Tongue (tissue), 2 donors: Measurements from ENCODE around the gene PCNT. TPM values are rescaled to one million over a fixed set of nuclear protein-coding genes. Genes with fewer than 3 reads are reported as not detected.
"Not testable (repeated sequence)": the region's sequence is repeated elsewhere in the genome, so short reads cannot be mapped to it uniquely, and the experiment has no call there.

Source experiments
- DNase-seq: peaks from one replicate; pipeline ENCODE4 v3.0.0-alpha.2; 2015
- total RNA-seq: library from RNA; depleted of rRNA; stranded (reverse); fragments of >200 nt; gene quantifications from one replicate; pipeline ENCODE4 v1.2.3, GENCODE V29; 2014

PCNT gene
- total RNA-seq, 1 donor from 2014 or later: 149 TPM

DNA sequence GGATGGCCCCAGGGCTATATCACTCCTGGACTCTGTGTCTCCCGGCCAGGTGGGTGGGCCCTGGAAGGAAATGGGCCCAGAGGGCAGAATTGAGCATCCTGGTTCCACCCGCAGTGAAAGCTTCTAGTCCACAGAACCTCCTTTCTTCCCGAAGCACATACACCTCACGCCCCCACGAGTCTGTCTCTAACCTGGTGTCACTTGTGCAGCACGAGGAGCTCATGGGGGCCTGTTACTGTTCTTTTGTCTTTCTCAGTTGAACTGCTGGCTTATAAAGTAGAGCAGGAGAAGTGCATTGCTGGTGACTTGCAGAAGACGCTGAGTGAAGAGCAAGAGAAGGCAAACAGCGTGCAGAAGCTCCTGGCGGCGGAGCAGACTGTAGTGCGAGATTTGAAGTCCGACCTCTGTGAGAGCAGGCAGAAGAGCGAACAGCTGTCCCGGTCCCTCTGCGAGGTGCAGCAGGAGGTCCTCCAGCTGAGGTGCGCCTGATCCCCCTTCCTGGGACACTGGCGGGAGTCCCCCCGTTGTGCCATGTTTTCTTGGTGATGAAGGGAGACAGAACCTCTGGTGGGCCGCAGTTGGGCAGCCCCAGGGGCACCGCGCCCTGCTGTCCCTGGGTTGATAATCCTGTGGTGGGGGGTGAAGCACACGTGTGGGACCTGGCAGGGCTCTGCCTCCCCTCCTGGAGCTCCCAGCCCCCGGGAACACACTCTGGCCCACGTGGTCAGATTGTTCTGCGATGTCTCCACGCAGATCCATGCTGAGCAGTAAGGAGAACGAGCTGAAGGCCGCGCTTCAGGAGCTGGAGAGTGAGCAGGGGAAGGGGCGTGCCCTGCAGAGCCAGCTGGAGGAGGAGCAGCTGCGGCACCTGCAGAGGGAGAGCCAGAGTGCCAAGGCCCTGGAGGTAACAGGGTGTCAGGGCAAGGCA is 106.1 kb downstream of the PCNT start:
- no peak for DNase-seq

DNA sequence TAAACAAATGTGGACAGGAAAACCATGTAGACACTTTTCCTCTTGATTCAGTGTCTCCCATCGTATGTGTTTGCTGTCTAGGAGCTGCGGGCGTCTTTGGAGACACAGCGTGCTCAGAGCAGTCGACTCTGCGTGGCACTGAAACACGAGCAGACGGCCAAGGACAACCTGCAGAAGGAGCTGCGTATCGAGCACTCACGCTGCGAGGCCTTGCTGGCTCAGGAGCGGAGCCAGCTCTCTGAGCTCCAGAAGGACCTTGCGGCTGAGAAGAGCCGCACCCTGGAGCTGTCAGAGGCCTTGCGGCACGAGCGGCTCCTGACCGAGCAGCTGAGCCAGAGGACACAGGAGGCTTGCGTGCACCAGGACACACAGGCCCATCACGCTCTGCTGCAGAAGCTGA is 107.5 kb downstream of the PCNT start:
- no peak for DNase-seq

DNA sequence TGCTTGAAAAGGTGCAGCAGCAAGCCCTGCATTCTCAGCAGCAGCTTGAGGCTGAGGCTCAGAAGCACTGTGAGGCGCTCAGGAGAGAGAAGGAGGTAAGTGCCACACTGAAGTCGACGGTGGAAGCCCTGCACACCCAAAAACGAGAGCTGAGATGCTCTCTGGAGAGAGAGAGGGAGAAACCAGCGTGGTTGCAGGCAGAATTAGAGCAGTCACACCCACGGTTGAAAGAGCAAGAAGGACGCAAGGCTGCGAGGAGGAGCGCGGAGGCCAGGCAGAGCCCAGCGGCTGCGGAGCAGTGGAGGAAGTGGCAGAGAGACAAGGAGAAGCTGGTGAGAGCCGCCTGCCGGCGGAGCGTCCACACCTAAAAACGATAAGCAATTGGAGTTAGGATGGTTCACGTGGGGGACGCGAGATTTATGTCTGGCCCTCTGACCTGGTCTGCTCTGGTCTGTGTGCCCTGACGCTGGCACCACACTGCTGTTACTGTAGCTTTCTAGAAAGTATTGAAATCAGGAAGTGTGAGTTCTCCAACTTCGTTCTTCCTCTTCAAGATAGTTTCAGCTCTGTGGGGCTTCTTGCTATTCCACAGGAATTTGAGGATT is 108.0 kb downstream of the PCNT start:
- DNase-seq: no peak

DNA sequence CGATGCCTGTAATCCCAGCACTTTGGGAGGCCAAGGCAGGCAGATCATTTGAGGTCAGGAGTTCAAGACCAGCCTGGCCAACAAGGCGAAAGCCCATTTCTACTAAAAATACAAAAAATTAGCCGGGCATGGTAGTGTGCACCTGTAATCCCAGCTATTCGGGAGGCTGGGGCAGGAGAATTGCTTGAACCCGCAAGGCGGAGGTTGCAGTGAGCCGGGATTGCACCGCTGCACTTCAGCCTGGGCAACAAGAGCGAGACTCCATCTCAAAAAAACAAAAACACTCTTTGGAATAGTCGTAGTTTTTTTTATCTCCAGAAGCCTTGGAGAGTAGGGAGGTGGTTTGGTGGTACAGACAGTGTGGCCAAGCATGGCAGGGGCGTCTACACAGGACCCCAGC is 109.2 kb downstream of the PCNT start:
- not testable (repeated sequence) for DNase-seq

DNA sequence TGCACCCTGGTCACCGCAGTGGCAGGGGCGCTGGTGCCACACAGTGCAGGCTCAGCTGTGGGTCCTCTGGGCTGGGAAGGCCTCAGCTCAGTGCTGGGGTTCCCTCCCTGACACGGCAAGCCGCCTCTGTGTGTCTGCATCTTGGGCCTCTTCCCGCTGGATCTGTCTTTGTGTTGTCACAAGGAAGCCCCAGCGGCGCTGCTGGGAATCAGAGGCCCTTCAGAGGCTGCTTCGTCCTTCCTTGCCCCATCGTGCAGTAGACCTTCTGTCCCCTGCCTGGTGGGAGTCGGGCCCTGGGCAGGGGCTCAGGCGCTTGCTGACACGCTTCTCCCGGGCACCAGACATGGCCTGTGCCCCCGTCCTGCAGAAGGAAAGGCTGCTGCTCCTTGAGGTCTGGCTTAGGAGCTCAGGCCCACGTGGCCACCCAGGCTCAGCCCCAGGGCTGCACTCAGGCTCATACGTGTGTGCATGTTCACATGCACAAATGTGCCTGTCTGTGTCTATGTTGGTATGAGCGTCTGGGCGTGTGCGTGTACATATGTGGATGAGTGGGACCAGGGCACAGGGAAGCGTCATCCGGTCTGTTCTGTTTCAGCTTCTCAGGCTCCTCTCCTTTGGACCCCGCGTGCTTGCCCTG is 110.5 kb downstream of the PCNT start:
- DNase-seq: no peak

DNA sequence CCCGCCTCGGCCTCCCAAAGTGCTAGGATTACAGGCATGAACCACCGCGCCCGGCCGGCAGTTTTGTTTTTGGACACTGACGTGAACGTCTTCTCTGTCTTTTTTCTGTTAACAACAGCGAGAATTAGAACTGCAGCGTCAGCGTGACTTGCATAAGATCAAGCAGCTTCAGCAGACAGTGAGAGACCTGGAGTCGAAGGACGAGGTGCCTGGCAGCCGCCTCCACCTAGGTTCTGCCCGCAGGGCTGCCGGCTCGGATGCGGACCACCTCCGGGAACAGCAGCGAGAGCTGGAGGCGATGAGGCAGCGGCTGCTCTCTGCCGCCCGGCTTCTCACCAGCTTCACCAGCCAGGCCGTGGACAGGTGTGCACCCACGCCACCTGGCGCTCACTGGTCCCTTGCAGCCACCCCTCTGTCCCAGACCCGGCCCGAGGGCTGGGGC is 111.9 kb downstream of the PCNT start:
- DNase-seq: no peak

DNA sequence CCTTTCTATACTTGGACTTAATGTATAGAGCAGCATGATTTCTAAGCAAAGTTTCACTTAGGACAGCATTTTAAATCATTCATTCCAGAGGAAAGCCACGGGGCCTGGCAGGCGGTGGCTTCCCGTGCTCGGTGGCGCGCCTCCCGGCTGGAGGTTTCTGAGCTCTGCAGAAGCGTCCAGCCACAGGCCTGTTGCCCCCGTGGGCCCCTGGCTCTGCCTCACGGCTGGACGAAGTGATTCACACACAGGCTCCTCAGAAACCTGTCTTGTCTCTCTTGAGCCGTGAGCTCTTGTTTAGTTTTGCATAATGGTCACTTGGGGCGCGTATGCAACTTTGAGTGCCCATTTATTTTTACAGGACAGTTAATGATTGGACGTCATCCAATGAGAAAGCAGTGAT is 112.7 kb downstream of the PCNT start:
- DNase-seq: no peak

DNA sequence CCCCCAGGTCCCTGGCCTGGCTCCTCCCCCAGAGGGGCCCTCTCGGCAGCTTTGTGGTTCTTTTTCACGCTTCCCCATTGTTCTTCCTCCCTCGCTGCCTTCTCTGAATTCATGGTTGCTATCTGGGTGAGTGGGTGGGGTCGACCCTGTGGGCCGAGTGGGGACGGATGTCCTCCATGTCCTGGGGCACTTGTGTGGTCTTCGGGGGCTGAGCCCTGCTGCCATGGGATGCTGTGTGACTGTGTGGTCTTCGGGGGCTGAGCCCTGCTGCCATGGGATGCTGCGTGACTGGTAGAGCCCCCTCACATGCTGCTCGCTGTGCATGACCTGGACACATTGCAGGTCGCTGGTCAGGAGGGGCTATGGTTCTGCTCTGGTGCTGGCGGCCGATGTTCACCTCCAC is 113.1 kb downstream of the PCNT start:
- no peak for DNase-seq

DNA sequence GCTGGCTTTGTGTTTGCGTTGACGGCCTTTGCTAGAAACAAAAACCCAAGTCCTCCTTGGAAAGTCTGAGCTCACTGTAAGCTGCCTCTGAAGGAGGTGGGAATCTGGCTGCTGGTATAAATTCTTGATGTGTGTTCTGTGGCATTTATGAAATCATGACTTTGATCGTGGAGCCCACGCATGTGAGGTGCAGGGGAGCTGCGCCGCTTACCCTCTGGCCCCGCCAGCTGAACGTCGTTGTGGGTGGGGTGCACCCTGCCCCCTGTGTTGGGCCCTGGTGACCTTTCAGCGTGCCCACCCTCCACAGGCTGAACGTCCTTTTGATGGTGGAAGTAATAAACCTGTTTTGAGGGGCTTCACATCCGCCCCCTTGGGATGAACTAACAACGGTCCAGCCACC is 113.6 kb downstream of the PCNT start:
- DNase-seq: no peak

DNA sequence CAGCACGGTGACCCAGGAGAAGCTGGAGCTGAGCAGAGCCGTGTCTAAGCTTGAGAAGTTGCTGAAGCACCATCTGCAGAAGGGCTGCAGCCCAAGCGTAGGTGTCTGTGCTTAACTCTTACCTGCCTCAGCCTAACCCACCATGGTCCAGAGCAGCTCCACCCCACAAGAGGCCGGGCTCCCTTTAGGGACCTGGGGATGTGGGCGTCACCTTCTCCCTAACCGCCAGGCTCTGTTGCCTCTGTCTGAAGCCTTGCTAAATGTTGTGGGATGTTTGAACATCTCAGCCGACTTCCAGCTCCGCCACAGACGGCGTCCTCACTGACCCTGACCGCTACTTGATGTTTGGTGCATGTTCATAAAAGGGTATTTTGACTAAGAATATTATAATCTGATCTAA is 114.3 kb downstream of the PCNT start:
- no peak for DNase-seq

DNA sequence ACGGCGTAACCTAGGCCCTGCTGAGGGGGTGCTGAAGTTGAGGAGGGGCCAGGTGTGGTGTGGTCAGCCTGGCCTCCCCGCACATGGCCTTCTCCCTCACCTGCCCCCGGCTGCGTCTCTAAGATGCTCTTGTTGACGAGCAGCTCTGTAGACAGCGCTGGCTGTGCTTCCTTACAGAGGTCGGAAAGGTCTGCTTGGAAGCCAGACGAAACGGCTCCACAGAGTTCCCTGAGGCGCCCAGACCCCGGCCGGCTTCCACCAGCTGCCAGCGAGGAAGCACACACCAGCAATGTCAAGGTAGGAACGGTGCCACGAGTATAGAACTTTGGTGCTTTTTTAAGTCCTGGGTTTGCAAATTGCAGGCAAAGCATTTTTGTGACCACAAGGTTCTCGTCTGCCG is 116.0 kb downstream of the PCNT start:
- DNase-seq: no peak

DNA sequence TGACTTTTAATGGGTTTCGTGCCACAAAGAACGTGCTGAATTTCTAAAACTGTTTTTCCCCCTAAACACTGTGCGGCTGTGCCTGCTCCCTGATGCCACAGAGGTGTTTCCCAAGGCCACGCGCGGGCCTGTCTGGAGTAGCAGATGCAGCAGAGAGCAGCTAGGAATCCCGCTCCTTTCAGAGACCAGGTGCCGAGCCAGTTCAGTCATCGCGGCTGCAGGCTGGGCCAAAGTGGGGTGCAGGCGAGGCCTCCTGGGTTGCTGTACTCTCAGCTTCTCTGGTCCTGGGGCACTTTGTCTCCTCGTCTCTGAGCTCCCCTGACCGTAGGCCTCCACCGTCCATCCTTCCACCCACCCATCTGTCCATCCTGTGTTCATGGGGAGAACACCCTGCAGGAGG is 117.4 kb downstream of the PCNT start:
- no peak for DNase-seq

DNA sequence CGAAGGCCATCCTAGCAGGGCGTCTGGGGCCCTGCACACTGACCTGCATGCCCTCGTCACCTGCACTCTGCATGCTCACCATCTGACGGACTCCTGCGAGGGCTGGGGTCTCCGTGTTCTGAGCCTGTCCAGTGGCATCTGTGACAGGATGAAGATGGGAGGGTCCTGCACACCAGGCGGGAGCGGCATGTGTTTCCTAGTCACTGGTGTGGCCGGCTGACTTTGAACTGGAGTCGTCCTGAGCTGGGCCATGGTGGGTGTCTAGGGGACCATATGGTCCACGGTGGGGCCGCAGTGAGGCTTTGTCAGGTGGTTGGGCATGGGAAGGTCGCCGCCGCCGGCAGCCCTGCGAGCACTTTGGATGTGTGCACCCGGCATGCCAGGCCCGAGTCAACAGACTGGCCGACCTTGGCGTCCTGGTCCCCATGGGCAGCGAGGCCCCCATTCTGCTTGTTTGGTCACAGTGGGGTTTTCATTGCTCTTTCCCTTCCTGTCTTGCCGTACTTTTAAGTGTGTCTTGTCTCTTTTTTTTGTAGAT is 118.1 kb downstream of the PCNT start:
- DNase-seq: no peak

DNA sequence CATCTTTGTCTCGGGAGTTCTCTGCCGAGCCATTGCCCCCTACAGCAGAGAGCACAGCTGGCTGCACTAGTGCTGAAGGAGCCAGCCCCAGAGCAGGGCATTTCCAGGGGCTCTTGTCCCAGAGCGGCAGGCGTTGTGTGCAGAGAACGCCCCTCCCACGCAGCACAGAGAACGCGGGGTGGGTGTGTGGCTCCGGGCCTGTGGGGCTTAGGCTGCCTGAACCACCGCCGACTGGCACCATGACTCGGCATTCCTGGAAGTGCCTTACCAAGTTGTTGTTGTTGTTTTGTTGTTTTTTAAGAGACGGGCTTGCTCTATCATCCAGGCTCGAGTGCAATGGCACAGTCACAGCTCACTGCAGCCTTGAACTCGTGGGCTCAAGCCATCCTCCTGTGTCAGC is 119.0 kb downstream of the PCNT start:
- no peak for DNase-seq

DNA sequence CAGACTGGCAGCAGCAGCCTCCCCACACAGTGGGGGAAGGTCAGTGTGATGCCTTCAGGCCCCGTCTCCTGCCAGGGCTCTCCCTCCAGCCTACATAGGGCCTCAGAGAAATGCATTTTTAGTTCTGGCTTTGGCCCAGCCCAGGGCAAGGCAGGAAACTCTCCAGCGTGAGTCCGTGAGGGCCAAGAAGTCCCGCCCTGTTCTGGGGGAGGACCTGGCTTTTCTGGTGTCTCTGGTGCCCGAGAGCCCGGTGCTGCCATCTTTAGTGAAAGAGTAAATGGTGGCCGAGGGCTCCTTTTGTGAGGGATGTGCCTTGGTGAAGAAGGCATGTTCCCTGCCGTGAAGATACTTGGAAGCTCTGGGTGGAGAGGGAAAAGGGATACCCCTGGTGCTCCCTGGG is 120.0 kb downstream of the PCNT start:
- peak; percentile 15 for DNase-seq

DNA sequence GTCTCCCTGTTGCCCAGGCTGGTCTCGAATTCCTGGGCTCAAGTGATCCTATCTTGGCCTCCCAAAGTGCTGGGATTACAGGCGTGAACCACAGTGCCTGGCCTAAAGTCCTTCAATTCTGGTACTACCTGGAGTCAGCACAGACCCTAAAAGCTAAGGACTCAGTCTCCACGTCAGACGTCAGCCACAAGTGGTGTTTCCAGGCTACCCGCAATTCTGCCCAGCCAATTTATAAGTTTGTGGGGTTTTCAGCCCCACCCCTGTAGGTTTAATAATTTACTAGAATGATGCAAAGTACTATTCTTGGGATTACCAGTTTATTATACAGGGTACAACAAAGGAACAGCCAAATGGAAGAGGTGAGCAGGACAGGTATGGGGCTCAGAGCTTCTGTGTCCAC is 124.2 kb downstream of the PCNT start:
- DNase-seq: no peak

DNA sequence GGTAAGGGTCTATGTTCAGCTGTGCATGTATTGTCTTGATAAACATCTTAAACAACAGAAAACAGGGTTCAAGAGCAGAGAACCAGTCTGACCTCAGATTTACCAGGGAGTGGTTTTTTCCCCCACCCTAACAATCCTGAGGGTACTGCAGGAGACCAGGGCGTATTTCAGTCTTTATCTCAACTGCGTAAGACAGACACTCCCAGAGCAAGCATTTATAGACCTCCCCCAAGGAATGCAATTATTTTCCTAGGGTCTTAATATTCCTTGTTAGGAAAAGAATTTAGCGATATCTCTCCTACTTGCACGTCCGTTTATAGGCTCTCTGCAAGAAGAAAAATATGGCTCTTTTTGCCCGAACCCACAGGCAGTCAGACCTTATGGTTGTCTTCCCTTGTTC is 124.9 kb downstream of the PCNT start:
- not testable (repeated sequence) for DNase-seq

DNA sequence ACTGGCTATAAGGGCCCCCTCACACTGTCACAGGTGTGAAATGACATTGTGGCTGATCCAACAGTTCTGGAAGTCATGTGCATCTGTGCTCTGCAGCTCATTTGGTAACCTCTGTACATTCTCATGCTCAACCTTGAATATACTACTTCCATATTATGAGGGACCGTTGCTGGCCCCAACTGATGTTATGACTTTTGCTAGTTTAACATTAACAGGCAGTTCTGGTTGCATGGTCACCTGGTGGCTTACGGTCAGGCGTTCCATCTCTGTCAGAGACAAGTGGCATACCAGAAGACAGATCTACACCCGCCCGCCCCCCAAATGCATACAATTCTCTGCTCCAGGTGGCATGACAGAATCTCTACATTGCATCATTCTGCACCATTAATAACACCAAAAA is 128.8 kb downstream of the PCNT start:
- no peak for DNase-seq

DNA sequence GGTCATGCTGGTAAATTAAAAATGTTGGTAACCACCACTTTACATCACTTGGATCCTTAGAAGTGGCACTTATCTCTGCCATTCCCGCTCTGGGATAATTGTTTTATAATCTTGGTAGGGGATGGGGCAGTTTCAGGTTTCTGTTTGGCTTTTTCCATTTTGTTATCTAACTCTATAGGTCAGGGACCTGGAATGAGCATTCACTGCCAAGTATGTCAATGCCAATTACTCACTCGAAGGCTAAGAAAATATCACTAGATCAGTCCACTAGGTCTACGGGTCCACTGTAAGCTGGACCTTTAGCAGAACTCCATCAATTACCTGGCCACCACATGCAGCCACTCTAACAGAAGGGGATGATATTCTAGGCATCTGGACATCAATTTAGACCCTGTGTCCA is 130.2 kb downstream of the PCNT start:
- no peak for DNase-seq

DNA sequence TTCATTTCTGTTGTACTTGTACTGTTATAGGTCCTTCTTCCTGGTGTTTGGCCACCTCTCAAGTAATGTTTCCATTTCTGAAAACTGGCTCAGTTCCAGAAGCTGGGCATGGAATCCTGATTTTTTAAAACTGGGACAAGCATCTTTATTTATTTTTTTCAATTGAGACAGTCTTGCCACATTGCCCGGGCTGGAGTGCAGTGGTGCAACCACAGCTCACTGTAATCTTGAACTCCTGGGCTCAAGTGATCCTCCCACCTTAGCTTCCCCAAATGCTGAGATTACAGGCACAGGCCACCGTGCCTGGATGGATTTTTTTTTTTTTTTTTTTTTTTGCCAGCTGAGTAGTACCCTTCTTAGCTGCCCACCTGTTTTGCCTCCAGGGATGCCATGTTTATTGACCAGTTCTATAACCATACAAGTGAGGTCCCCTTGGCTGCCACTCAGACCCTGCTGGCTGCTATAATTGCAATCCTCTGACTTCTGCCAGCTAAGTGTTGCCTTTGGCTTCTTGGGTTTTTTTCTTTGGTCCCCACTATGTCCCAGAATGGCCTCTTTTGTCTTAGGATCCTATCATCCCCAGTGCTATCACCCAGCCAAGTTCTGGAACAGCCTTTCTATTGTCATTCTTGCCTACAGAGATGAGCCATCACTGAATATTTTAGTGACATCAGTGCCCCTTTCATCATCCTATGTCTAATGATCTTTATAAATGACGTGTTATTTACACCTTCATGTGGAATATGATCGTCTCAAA is 130.9 kb downstream of the PCNT start:
- DNase-seq: no peak

DNA sequence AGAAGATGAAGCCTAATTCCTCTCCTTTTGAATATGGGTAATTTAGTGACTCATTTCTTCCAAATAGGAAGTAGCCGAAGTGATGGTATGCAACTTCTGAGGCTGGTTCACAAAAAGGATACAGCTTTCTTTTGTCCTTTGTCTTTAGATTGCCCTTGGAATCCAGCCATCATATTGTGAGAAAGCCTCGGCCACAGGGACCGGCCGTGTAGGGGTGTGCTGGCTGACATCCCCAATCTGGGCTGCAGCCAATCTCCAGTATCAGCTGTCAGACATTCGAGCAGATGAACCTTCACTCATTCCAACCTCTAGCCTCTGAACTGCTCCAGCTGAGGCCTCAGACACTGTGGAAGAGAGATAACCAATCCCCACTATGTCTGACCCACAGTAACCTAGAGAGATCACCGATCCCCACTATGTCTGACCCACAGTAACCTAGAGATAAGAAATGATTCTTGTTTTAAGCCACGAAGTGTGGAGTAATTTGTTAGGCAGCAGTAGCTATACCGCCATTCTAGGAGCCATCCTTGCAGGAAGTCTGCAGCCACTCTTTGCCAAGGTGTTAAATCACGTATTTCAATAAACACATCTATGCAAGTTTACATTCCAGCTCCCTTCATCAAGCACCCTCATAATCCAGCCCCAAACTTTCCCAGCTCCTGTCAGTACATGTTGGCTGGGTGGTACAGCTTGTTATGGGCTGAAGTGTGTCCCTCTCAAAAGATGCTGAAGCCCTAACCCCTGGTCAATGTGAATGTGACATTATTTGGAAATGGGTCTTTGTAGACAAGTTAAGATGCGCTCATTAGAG is 131.8 kb downstream of the PCNT start:
- peak; percentile 58 for DNase-seq
